ENCODE data around the gene SC5D.

SC5D gene

GRCh38 chr11:121330614-121331435 is 38.3 kb downstream of the SC5D start:
- DNase-seq = no peak

- DNase-seq = no peak
Measured at GRCh38 chr11:121334973-121335710, 42.6 kb downstream of the SC5D start.

GRCh38 chr11:121336279-121336937 is 43.8 kb downstream of the SC5D start:
- DNase-seq = no peak

- DNase-seq = no peak
Measured at GRCh38 chr11:121337078-121337477, 44.5 kb downstream of the SC5D start.

GRCh38 chr11:121337740-121338272 is 45.2 kb downstream of the SC5D start:
- DNase-seq = no peak

- DNase-seq = no peak
Measured at GRCh38 chr11:121338536-121338935, 46.0 kb downstream of the SC5D start.

GRCh38 chr11:121340032-121340580 is 47.5 kb downstream of the SC5D start:
- no peak for DNase-seq

- no peak for DNase-seq
Measured at GRCh38 chr11:121341609-121342008, 49.0 kb downstream of the SC5D start.

GRCh38 chr11:121344824-121345223 is 52.3 kb downstream of the SC5D start:
- DNase-seq = no peak

GRCh38 chr11:121347094-121347493 is 54.5 kb downstream of the SC5D start:
- no peak for DNase-seq

- no peak for DNase-seq
Measured at GRCh38 chr11:121347813-121348212, 55.2 kb downstream of the SC5D start.

- DNase-seq = no peak
Measured at GRCh38 chr11:121348220-121348875, 55.8 kb downstream of the SC5D start.

- no peak for DNase-seq
Measured at GRCh38 chr11:121349790-121350189, 57.2 kb downstream of the SC5D start.

- DNase-seq = no peak
Measured at GRCh38 chr11:121350314-121351082, 57.9 kb downstream of the SC5D start.

- DNase-seq = no peak
Measured at GRCh38 chr11:121351083-121351630, 58.6 kb downstream of the SC5D start.

- DNase-seq = no peak
Measured at GRCh38 chr11:121352251-121352891, 59.8 kb downstream of the SC5D start.

- DNase-seq = no peak
Measured at GRCh38 chr11:121354192-121354591, 61.6 kb downstream of the SC5D start.

- DNase-seq = no peak
Measured at GRCh38 chr11:121356357-121356756, 63.8 kb downstream of the SC5D start.
